ENCODE measurements around the gene HDAC4.

Gene HDAC4

DNA sequence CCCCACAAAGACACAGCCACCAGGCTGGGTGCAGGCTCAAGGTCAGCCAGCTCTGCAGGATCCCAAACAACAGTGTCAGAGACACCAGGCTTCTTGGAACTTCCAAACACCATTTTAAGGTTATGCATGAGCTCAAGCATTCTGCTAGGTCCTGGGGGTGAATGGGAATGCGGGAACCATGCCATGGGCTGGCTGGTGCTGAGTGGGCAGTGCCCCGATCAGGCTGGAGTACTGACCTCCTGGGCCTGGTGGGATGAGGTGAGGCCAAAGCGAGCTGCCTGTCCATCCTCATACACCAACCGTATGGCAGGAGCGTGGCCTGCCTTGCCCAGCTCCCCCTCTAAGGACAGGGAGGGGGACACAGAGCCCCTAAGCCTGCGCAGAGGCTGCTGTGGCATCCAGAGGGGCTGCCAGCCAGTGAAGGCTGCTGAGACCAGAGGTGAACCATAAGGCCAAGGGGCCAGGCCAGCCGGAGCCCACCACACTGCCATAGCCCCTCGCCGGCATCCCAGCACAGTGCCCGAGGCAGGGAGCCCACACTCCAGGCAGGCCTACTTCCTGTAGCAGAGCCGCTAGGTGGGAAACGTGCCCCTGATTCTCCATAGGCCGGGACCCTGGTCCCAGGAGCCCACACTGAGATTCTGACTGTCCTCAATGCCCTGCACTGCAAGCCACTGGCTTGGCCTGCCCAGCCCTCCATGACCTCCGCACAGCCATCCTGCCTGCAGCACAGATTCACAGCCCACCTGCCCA, 135.0 kb downstream of the HDAC4 start:
- no peak for DNase-seq

DNA sequence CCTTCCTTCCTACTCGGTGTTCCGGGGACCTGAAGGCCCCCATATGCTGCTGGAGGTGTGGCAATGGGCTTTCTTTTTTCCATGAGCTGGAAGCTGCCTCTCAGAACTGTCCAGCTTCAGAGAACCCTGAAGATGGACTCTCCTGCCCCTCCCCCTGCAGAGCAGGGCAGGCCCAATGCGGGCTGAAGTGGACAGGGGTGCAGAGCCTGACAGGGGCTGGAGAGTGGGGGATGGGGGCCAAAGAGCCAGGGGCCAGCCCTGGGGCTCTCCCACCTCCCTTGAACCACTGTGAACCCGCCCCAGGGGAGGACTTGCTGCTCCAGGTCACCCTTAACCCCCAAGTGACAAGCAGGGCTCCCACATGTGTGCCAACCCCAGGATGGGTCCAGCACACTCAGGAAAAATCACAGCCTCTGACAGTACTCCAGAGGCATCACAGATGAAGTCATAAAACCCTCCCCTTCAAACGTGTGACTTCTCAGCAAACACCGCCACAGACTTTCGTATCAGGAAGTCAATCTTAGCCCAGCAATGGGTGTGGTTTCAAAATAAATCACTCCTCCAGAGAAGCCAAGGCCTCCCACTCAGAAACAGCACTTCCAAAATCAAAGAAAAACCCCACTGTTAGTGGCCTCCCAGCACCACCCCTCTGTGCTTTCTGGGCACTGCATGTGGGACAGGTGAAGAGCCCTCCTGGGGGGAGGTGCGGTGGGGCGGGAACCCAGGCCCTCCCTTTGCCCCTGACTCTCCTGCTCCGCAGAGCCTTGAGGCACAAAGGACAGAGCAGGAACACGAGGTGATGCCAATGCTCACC, 135.8 kb downstream of the HDAC4 start:
- DNase-seq = no peak

GRCh38 chr2:239264492-239264837, 136.4 kb downstream of the HDAC4 start:
- DNase-seq = no peak

DNA sequence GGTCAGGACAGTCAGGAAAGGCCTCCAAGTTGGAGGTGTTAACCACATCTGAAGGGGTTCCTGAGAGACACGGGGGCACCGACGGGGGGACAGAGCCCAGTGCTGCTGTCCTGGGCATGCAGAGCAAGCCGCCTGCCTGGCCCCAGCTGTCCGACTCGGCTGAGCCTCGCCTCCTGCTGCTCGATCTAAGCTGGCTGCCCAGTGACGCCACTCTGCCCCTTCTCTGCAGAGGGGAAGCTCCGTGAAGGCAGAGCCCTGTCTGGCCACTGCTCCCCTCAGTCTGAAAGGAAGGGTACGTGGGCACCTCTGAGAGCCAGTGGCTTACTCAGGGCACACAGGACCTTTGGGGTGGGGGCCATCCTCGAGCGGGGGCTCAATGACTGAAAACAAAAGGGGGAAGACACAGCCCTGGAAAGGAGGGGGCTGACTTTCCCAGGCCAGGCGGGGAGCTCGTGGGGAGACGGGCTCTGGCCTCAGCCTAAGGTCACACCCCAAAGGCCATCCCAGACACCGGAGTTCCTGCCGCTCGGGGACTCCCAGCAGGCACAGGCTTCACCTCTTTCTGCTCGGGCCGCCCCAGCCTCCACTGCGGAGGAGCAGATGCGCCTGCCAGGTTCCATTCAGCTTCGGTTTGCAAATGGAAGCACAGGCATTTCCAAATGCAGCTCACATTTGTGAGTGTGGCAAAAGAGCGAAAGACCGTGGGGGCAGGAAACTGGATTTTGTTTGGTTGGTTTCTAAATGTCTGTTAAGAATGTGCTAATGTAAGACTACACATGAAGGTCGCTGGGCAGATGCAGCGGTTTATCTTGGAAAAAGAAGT, 136.9 kb downstream of the HDAC4 start:
- DNase-seq = no peak

- DNase-seq = no peak
Observed at GRCh38 chr2:239263231-239263630, 137.6 kb downstream of the HDAC4 start.

- no peak for DNase-seq
Observed at GRCh38 chr2:239262484-239263230, 138.2 kb downstream of the HDAC4 start.

GRCh38 chr2:239261796-239262483, 138.9 kb downstream of the HDAC4 start:
- DNase-seq = no peak

- DNase-seq = no peak
Observed at GRCh38 chr2:239261356-239261755, 139.5 kb downstream of the HDAC4 start.

DNA sequence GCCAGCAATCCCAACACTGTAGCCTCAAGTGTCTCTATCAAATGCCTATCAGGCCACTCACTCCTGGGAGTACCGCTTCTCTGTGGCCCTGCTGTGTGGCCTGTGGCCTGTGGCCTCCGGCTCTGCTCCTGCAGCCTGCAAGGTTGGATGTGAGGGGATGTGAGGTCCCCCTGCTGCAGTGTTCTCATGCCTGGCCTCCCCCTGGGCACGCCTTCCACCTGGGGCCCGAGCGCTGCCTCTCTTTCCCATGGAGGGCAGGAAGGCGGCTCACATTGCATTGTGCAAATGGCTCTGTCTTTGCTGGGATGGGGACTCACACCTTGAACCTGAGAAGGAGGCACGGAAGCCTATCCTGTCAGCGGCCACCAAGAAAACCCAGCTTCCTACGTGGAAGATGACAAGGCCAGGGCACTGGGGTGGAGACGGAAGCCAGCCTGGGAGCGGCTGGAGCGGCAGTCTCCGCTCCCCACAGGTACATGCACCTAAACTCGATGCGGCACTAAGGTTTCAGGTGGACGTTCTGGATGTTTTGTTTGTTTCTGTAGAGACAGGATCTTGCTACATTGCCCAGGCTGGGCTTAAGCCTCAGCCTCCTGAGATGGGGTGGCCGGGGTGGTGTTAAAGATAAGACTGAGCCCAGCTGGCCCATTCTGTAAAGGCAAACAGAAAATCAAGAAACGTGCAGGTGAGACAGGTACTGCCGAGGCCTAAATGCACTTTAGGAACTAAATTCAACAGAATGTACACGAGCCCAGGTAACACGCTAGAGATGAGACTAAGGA, 140.1 kb downstream of the HDAC4 start:
- DNase-seq = no peak

DNA sequence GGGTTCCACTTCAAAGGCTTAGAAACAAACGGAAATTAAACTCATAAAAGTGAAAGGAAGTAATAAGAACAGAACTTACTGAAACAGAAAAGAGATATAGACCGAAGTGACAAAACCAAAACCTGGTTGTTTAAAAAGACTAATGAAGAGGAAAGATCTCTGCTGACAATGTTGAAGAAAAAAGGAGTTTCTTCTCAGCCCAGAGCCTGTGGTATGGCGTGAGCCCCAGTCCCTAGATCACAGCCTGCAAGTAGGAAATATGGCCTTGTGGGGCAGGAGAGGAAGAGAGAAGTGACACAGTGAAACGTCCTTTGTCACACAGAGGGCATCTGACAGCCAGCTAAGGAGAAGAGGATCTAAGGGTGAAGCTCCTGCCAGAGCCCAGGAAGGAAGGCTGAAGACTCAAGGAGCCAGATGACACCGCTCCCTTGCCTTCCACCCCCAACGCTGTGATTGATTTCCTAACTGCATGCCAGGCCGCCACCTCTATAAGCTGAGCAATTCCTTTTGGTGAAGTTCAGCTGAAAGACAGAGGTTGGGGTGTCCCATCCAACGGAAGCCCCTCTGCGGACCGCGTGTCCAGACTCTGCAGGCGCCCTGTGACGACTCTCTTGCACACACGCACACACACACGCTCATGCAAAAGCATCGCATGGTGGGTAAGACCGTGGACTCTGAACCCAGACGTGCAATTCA, 141.1 kb downstream of the HDAC4 start:
- DNase-seq = no peak

GRCh38 chr2:239259173-239259572, 141.6 kb downstream of the HDAC4 start:
- no peak for DNase-seq

DNA sequence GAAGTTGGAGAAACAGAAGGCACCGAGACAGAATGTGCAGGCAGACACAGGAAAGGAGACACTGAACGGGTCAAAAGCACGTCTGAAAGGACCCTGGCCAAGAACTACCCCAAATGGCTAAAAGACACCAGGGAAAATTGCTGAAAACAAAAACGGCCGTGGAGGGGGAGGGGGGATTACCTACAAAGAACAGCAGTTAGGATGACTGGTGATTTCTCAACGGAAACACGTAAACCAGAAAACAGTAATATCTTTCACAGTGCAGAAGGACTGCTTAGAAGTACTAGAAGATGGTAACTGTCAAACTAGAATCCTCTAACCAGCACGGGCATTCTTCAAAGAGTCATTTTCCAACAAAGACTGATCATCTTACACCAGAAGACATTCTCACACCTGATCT, 142.6 kb downstream of the HDAC4 start:
- no peak for DNase-seq

- no peak for DNase-seq
Observed at GRCh38 chr2:239257511-239257937, 143.3 kb downstream of the HDAC4 start.

GRCh38 chr2:239256350-239256743, 144.5 kb downstream of the HDAC4 start:
- no peak for DNase-seq

DNA sequence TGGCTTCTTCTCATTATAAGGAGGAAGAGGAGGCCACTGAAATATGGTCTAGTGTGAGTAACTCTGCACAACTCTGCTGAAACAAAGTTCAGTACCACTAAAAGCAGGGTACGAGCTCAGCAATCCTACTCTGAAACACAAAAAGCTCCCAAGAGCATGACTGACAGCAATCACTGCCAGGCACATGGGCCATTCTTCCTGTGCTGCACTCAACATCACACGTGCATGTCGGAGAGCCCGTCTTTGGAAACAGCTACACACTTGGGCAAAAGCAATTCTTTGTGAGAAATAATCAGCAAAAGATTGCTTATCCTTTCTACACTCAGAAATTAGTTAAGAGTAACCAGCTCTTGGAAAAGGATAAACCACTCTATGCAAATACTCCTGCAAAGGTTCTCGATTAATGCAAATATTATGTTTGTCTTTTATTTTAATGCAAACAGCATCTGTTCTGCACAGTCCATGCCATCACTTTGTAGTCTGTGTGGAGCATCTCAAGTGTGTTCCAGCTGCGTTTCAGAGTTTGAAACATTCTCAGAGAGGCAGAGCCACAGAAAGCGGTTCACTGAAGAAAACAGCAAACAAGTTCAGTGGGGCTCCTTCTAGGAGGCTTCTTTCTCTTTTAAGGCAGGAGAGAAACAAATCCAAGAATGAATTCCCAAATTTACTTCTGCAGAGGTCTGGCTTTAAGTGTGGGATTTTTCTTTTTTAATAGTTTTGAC, 145.0 kb downstream of the HDAC4 start:
- no peak for DNase-seq

GRCh38 chr2:239255218-239255617, 145.6 kb downstream of the HDAC4 start:
- no peak for DNase-seq

GRCh38 chr2:239253701-239254436, 147.0 kb downstream of the HDAC4 start:
- no peak for DNase-seq

DNA sequence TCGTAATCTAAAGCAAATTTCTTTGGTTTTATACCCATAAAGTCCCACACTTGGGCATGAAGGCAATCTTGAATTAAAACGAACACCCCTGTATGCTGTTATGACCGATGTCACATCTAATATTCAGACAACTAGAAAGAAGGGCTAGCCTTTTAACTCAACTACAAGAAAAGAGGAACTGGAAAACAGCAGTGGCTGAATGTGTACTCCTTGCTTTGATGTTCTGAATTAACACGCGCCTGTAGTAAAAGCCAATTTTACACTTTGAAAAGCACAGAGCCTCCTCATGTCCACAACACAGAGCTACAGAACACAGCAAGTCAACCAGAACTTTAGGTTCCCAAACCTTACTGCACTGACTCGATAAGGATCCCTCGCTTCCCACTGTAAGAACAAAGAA, 147.6 kb downstream of the HDAC4 start:
- DNase-seq = peak in 1 of 2 donors; percentile 41

DNA sequence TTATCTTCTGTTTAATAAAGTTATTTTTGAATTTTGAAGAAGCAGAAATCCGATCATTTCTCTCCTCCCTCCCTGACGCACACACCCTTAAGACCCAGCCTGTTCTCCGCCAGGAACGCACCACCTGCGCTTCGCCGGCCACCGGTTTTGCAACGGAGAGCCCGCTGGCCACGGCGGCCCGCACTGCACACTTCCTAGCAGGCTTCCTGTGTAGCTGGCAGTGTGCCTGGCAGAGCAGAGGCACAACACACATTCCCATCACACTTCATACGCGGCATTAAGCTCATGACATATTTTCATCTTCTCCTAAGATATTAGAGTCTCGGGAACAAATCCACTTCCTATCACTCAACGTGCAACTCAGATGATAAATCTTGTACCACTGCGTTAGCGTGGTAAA, 148.0 kb downstream of the HDAC4 start:
- DNase-seq = peak in 1 of 2 donors; percentile 43

Data from hippocampal formation (tissue), 2 donors.